BLaER1 (cell line): Measurements from ENCODE around the gene EPX.

Experiments used
- H3K27ac ChIP-seq: shearing (Covaris generic); formaldehyde crosslinking; 2 replicates; pipeline ENCODE4 v1.8.1; 2022
- H3K27me3 ChIP-seq: shearing (Covaris generic); formaldehyde crosslinking; 2 replicates; pipeline ENCODE4 v1.8.1; 2022
- H3K36me3 ChIP-seq: shearing (Covaris generic); formaldehyde crosslinking; 2 replicates; pipeline ENCODE4 v1.8.1; 2022
- H3K4me1 ChIP-seq: shearing (Covaris generic); formaldehyde crosslinking; 2 replicates; pipeline ENCODE4 v1.8.1; 2022
- H3K4me2 ChIP-seq: shearing (Covaris generic); formaldehyde crosslinking; 2 replicates; pipeline ENCODE4 v1.8.1; 2022
- H3K4me3 ChIP-seq: shearing (Covaris generic); formaldehyde crosslinking; 2 replicates; pipeline ENCODE4 v1.8.1; 2022
- H3K9ac ChIP-seq: shearing (Covaris generic); formaldehyde crosslinking; 2 replicates; pipeline ENCODE4 v1.8.1; 2022
- H3K9me3 ChIP-seq: shearing (Covaris generic); formaldehyde crosslinking; 2 replicates; pipeline ENCODE4 v1.8.1; 2022
- H4K20me1 ChIP-seq: shearing (Covaris generic); formaldehyde crosslinking; 2 replicates; pipeline ENCODE4 v1.8.1; 2022
- Cebpa-rat ChIP-seq: shearing (Covaris generic); IDR thresholded peaks from 2 replicates; pipeline ENCODE4 v1.8.1; 2022

EPX gene

DNA sequence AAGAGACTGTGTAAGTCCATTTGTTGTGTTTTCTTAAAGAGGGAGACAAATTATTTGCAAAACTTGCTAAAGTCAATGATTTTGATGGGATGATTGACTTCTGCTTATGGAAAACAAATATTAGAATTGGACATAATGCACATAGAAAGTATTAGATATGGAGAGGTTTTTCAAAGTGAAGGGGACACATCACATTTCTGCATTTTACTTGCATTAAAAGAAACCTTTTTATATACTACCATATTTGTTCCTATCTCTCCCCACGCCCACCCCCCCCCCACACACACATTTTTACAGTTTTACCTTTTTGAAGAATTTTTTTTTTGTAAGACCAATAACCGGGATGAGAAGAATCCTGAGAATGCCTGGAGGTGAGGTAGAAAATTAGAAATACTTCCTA is 34.3 kb upstream of the EPX start:
- Histone ChIP-seq H3K9ac (no peak overlapping the region), H3K27me3 (peaks cover 40% of the 10 kb centered on the region)
- TF ChIP-seq Cebpa-rat: no peak

DNA sequence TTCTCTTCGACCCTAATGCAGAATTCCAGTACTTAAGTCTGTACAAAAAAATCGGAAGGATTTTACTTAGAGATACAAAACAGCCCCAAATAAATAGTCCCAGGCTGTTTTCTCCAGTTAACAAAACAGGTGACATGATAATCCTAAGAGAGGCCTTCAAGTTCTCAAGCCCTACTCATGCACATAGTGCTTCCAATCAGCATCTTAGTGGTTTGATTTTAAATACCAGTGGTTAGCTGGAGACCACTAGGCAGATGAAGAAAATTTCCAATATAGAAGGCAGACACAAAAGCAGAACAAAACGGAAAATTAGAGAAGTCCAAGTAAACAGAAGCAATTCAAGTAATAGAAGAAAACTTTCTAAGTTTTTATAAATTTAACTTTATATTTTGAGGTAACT is 31.0 kb upstream of the EPX start:
- Histone ChIP-seq H3K4me2 (no peak overlapping the region), H3K36me3 (no peaks in the 10 kb centered on the region), H3K4me3 (no peak overlapping the region), H3K9me3 (peaks cover 11% of the 10 kb centered on the region), H3K27me3 (peaks cover 22% of the 10 kb centered on the region), H3K27ac (no peak overlapping the region), H3K4me1 (no peaks in the 10 kb centered on the region), H4K20me1 (no peaks in the 10 kb centered on the region), H3K9ac (no peak overlapping the region)
- no peak for TF ChIP-seq Cebpa-rat

More for the DNA sequence above, 34.3 kb upstream of the EPX start:
- no peak overlapping the region for H3K4me2 ChIP-seq
- H3K9me3 ChIP-seq: peaks cover 13% of the 10 kb centered on the region
- H3K36me3 ChIP-seq: no peaks in the 10 kb centered on the region
- H3K4me1 ChIP-seq: peaks cover 8% of the 10 kb centered on the region
- no peak overlapping the region for H3K4me3 ChIP-seq
- no peak overlapping the region for H3K27ac ChIP-seq
- no peaks in the 10 kb centered on the region for H4K20me1 ChIP-seq

DNA sequence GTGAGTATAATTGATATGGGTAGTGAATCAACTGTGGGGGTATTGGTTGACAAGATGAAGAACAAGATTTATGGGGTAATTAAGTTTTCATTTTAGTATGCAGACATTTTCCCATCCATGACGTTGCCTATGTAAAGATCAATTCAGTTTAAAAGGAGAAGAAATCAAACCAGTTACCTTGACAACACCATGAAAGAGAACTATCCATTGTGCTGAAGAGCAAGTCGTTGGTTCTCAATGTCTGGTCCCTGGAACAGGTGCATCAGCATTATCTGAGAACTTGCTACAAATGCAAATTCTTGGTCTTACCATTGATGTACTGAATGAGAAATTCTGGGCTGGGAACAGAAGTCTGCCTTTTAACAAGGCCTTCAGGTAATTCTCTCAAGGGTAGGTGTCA is 26.5 kb upstream of the EPX start:
- Histone ChIP-seq H3K9me3 (no peaks in the 10 kb centered on the region), H3K4me3 (no peak overlapping the region), H3K4me2 (no peak overlapping the region), H3K9ac (no peak overlapping the region), H4K20me1 (no peaks in the 10 kb centered on the region), H3K4me1 (no peaks in the 10 kb centered on the region), H3K27me3 (no peaks in the 10 kb centered on the region), H3K27ac (no peak overlapping the region), H3K36me3 (no peaks in the 10 kb centered on the region)
- no peak for TF ChIP-seq Cebpa-rat

DNA sequence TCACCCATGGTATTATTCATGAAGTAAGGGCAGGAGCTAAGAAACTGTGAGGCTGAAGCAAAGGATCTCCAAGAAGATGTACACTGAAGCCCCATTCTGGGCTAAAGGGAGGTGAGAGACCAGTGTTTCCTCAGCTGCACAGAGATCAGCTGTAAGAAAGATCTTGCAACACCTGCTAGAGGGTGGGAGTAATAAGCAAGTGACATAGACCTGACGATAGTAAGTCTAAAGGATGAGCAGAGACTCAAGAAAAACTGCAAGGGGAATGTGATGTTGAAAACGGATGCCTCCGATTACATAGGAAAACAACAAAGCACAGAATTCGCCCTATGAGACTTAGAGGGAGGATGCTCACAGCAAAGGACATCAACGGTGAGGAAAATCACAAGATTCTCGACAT is 25.8 kb upstream of the EPX start, which contains the start of gene OR4D2:
Gene OR4D2 (plus strand): TSS at position 301 of the 400 bp plus-strand sequence. CDS start 2,674 bp downstream, outside the sequence.
- TF ChIP-seq Cebpa-rat: no peak
- no peaks in the 10 kb centered on the region for H3K4me1 ChIP-seq
- H3K9ac ChIP-seq: no peak within 1 kb of the TSS
- no peak within 1 kb of the TSS for H3K27ac ChIP-seq
- no peaks in the 10 kb centered on the region for H4K20me1 ChIP-seq
- H3K27me3 ChIP-seq: no peaks in the 10 kb centered on the region
- H3K9me3 ChIP-seq: no peaks in the 10 kb centered on the region
- no peak within 1 kb of the TSS for H3K4me2 ChIP-seq
- H3K36me3 ChIP-seq: no peaks in the 10 kb centered on the region
- no peak within 1 kb of the TSS for H3K4me3 ChIP-seq

- no peak overlapping the region for H3K4me2 ChIP-seq
- no peak overlapping the region for H3K27ac ChIP-seq
- H3K36me3 ChIP-seq: no peaks in the 10 kb centered on the region
- H3K4me1 ChIP-seq: no peaks in the 10 kb centered on the region
- no peak for TF ChIP-seq Cebpa-rat
- no peaks in the 10 kb centered on the region for H4K20me1 ChIP-seq
- H3K9ac ChIP-seq: no peak overlapping the region
- H3K27me3 ChIP-seq: no peaks in the 10 kb centered on the region
- no peak overlapping the region for H3K4me3 ChIP-seq
- no peaks in the 10 kb centered on the region for H3K9me3 ChIP-seq
Measured at GRCh38 chr17:58170622-58171021, 21.9 kb upstream of the EPX start.

- Histone ChIP-seq H3K4me3 (no peak overlapping the region), H3K4me1 (no peaks in the 10 kb centered on the region), H4K20me1 (peaks cover 9% of the 10 kb centered on the region; the same call in 1 of the 2 replicates), H3K27ac (no peak overlapping the region), H3K9me3 (no peaks in the 10 kb centered on the region), H3K9ac (no peak overlapping the region), H3K36me3 (no peaks in the 10 kb centered on the region), H3K27me3 (no peaks in the 10 kb centered on the region), H3K4me2 (no peak overlapping the region)
- no peak for TF ChIP-seq Cebpa-rat
Measured at GRCh38 chr17:58172369-58173071, 20.0 kb upstream of the EPX start.

GRCh38 chr17:58174871-58175270 is 17.7 kb upstream of the EPX start:
- H3K4me1 ChIP-seq: no peaks in the 10 kb centered on the region
- no peaks in the 10 kb centered on the region for H3K36me3 ChIP-seq
- H3K4me2 ChIP-seq: no peak overlapping the region
- H3K27me3 ChIP-seq: no peaks in the 10 kb centered on the region
- no peak overlapping the region for H3K4me3 ChIP-seq
- no peak overlapping the region for H3K27ac ChIP-seq
- no peaks in the 10 kb centered on the region for H3K9me3 ChIP-seq
- H3K9ac ChIP-seq: no peak overlapping the region
- TF ChIP-seq Cebpa-rat: no peak
- H4K20me1 ChIP-seq: peaks cover 9% of the 10 kb centered on the region; the same call in 1 of the 2 replicates

- Histone ChIP-seq H3K27me3 (no peaks in the 10 kb centered on the region), H3K4me3 (no peak overlapping the region), H4K20me1 (peaks cover 9% of the 10 kb centered on the region; the same call in 1 of the 2 replicates), H3K4me1 (no peaks in the 10 kb centered on the region), H3K27ac (no peak overlapping the region), H3K36me3 (no peaks in the 10 kb centered on the region), H3K9ac (no peak overlapping the region), H3K9me3 (no peaks in the 10 kb centered on the region), H3K4me2 (no peak overlapping the region)
- no peak for TF ChIP-seq Cebpa-rat
Measured at GRCh38 chr17:58176200-58176599, 16.3 kb upstream of the EPX start.

- Histone ChIP-seq H3K4me3 (no peak overlapping the region), H3K36me3 (no peaks in the 10 kb centered on the region), H3K27me3 (no peaks in the 10 kb centered on the region)
Measured at GRCh38 chr17:58181796-58182195, 10.7 kb upstream of the EPX start.

GRCh38 chr17:58183514-58183913 is 9.0 kb upstream of the EPX start:
- no peak for TF ChIP-seq Cebpa-rat

More at GRCh38 chr17:58181796-58182195, 10.7 kb upstream of the EPX start:
- Histone ChIP-seq H3K4me2 (no peak overlapping the region), H3K4me1 (peaks cover 21% of the 10 kb centered on the region), H3K9me3 (no peaks in the 10 kb centered on the region), H3K9ac (no peak overlapping the region), H3K27ac (no peak overlapping the region), H4K20me1 (peaks cover 4% of the 10 kb centered on the region; the same call in 1 of the 2 replicates)
- TF ChIP-seq Cebpa-rat: no peak

More at GRCh38 chr17:58183514-58183913, 9.0 kb upstream of the EPX start:
- Histone ChIP-seq H3K9me3 (no peaks in the 10 kb centered on the region), H3K36me3 (no peaks in the 10 kb centered on the region), H3K9ac (no peak overlapping the region), H4K20me1 (no peaks in the 10 kb centered on the region), H3K4me2 (no peak overlapping the region), H3K4me3 (no peak overlapping the region), H3K4me1 (peaks cover 21% of the 10 kb centered on the region), H3K27me3 (no peaks in the 10 kb centered on the region), H3K27ac (no peak overlapping the region)
